Measurements from ENCODE around the gene OXCT2. TPM values are rescaled to one million over a fixed set of nuclear protein-coding genes. Genes with fewer than 3 reads are reported as not detected.

Gene OXCT2
- total and polyA plus RNA-seq, 2 donors from 2014 or later, result 0.32 to 0.98 TPM

- DNase-seq (no peak), FAIRE-seq (no peak)
Observed at GRCh38 chr1:39737546-39738169, 33.5 kb downstream of the OXCT2 start.

GRCh38 chr1:39735731-39736130 lies 35.4 kb downstream of the OXCT2 start:
- DNase-seq (no peak), FAIRE-seq (no peak)
- no peak overlapping the region for H3K27ac ChIP-seq (ENCODE audit: low read depth in 2 of 2, low read length in 2 of 2)
- peaks cover 7% of the 10 kb centered on the region for H3K27me3 ChIP-seq (ENCODE audit: control insufficient read depth, insufficient read depth, low read length)
- no peak overlapping the region for H3K9ac ChIP-seq (ENCODE audit: low read length in 3 of 3)
- intact Hi-C loops (cut with DNase I), result no loop called here
- no peak overlapping the region for H3K4me3 ChIP-seq (ENCODE audit: low read length in 3 of 3)
- TF ChIP-seq, protein P1, sequence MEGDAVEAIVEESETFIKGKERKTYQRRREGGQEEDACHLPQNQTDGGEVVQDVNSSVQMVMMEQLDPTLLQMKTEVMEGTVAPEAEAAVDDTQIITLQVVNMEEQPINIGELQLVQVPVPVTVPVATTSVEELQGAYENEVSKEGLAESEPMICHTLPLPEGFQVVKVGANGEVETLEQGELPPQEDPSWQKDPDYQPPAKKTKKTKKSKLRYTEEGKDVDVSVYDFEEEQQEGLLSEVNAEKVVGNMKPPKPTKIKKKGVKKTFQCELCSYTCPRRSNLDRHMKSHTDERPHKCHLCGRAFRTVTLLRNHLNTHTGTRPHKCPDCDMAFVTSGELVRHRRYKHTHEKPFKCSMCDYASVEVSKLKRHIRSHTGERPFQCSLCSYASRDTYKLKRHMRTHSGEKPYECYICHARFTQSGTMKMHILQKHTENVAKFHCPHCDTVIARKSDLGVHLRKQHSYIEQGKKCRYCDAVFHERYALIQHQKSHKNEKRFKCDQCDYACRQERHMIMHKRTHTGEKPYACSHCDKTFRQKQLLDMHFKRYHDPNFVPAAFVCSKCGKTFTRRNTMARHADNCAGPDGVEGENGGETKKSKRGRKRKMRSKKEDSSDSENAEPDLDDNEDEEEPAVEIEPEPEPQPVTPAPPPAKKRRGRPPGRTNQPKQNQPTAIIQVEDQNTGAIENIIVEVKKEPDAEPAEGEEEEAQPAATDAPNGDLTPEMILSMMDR (IDR thresholded peaks at IDR 0.05; ENCODE audit: borderline replicate concordance, extremely low read depth, insufficient read depth), result no peak
- peaks cover 0 to 4% (median 3%) of the 10 kb centered on the region in 3 donors for H3K4me1 ChIP-seq (ENCODE audit: control insufficient read depth in 2 of 3, insufficient read depth in 2 of 3, low read depth in 1 of 3, low read length in 3 of 3)
- H3K36me3 ChIP-seq (ENCODE audit: control insufficient read depth in 2 of 3, insufficient read depth in 3 of 3, low read length in 3 of 3), result no peaks in the 10 kb centered on the region
- H3K9me3 ChIP-seq (ENCODE audit: control insufficient read depth in 2 of 3, insufficient read depth in 1 of 3, low read length in 3 of 3), result no peaks in the 10 kb centered on the region

More at GRCh38 chr1:39737546-39738169, 33.5 kb downstream of the OXCT2 start:
- TF ChIP-seq, protein P1 (IDR thresholded peaks at IDR 0.05; ENCODE audit: borderline replicate concordance, extremely low read depth, insufficient read depth), result no peak
- H3K27me3 ChIP-seq (ENCODE audit: control insufficient read depth, insufficient read depth, low read length), result peaks cover 5% of the 10 kb centered on the region
- H3K9ac ChIP-seq (ENCODE audit: low read length in 3 of 3), result no peak overlapping the region
- no peaks in the 10 kb centered on the region for H3K9me3 ChIP-seq (ENCODE audit: control insufficient read depth in 2 of 3, insufficient read depth in 1 of 3, low read length in 3 of 3)
- no peak overlapping the region for H3K4me3 ChIP-seq (ENCODE audit: low read length in 3 of 3)
- no peak overlapping the region for H3K27ac ChIP-seq (ENCODE audit: low read depth in 2 of 2, low read length in 2 of 2)
- H3K4me1 ChIP-seq (ENCODE audit: control insufficient read depth in 2 of 3, insufficient read depth in 2 of 3, low read depth in 1 of 3, low read length in 3 of 3), result peaks cover 0 to 4% (median 3%) of the 10 kb centered on the region in 3 donors
- intact Hi-C loops (cut with DNase I), result no loop called here
- H3K36me3 ChIP-seq (ENCODE audit: control insufficient read depth in 2 of 3, insufficient read depth in 3 of 3, low read length in 3 of 3), result peaks cover 0 to 9% (median 5%) of the 10 kb centered on the region in 3 donors

GRCh38 chr1:39733161-39733560 lies 38.0 kb downstream of the OXCT2 start:
- TF ChIP-seq, protein P1 (IDR thresholded peaks at IDR 0.05; ENCODE audit: borderline replicate concordance, extremely low read depth, insufficient read depth), result no peak
- FAIRE-seq, result no peak

More at GRCh38 chr1:39733161-39733560, 38.0 kb downstream of the OXCT2 start:
- DNase-seq, result no peak
- H3K9me3 ChIP-seq (ENCODE audit: control insufficient read depth in 2 of 3, insufficient read depth in 1 of 3, low read length in 3 of 3), result no peaks in the 10 kb centered on the region
- H3K9ac ChIP-seq (ENCODE audit: low read length in 3 of 3), result no peak overlapping the region
- H3K4me3 ChIP-seq (ENCODE audit: low read length in 3 of 3), result no peak overlapping the region
- no peaks in the 10 kb centered on the region for H3K4me1 ChIP-seq (ENCODE audit: control insufficient read depth in 2 of 3, insufficient read depth in 2 of 3, low read depth in 1 of 3, low read length in 3 of 3)
- no peak overlapping the region for H3K27ac ChIP-seq (ENCODE audit: low read depth in 2 of 2, low read length in 2 of 2)
- no peaks in the 10 kb centered on the region for H3K36me3 ChIP-seq (ENCODE audit: control insufficient read depth in 2 of 3, insufficient read depth in 3 of 3, low read length in 3 of 3)
- peaks cover 10% of the 10 kb centered on the region for H3K27me3 ChIP-seq (ENCODE audit: control insufficient read depth, insufficient read depth, low read length)
- intact Hi-C loops (cut with DNase I), result no loop called here
